Inflammatory macrophage treated with lipopolysaccharide for 1 hour (primary cell): ENCODE data around the gene MICOS13.
A peak's percentile ranks its signal among the peaks of the same experiment; 100 is the strongest.

ENCODE experiments used
- DNase-seq, 2 donors: peaks; one replicate each; pipeline ENCODE4 v3.0.0-alpha.2; 2020 to 2022

The MICOS13 gene

DNA sequence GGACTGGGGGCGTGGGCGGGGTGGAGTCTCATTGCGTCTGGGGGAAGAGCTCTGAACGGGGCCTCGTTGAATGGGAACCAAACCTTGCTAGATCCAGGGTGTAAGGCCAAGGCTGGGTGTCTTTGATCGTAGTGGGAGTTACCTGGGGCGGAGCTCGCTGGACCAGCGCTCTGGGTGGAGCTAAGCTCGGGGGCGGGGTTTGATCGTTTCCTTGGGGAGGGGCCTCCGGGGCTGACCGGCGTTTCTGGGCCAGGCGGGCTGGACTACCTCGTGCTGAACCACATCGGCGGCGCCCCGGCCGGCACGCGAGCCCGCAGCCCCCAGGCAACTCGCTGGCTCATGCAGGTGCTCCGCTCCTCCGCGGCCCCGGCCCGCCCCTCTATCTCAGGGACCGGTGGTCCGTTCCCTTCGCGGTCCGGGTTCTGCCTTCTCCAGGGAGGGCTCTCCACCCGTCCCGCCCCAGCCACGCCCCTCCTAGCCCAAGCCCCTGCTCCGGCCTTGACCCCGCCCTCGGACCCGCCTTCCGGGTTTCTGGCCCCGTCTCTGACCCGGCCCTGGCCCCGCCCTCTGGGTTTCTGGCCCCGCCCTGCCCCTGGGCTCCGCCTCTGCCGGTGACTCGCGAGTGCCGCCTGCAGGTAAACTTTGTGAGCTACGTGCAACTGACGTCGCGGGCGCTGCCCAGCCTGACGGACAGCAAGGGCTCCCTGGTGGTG, 6.5 kb upstream of the MICOS13 start:
- peak; percentile 93 to 100 for DNase-seq

GRCh38 chr19:5686326-5686646, 6.0 kb upstream of the MICOS13 start:
- no peak for DNase-seq

DNA sequence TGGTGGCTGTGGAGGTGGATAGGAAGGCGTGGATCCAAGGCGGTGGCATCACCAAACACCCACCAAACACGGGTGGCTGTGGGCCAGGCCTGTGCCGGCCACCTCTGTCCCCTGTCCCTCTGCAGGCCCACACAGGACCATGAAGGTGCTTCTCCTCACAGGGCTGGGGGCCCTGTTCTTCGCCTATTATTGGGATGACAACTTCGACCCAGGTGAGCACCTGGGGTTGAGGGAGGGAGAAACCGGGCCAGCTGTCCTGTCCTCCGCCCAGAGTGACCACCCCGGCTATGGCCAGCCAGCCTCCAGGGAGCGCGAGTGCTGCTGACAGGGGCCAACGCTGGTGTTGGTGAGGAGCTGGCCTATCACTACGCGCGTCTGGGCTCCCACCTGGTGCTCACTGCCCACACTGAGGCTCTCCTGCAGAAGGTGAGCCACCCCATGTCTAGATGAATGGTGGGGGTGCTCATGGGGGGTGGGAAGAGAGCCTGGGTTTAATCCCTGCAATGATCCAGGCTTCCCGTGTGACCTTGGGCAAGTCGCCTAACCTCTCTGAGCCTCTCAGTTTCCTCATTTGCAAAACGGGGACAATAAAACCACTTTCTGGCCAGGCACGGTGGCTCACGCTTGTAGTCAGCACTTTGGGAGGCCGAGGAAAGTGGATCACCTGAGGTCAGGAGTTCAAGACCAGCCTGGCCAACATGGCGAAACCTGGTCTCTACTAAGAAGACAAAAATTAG, 4.5 kb upstream of the MICOS13 start:
- DNase-seq, result no peak

GRCh38 chr19:5683177-5683886, 3.0 kb upstream of the MICOS13 start:
- DNase-seq, result no peak

DNA sequence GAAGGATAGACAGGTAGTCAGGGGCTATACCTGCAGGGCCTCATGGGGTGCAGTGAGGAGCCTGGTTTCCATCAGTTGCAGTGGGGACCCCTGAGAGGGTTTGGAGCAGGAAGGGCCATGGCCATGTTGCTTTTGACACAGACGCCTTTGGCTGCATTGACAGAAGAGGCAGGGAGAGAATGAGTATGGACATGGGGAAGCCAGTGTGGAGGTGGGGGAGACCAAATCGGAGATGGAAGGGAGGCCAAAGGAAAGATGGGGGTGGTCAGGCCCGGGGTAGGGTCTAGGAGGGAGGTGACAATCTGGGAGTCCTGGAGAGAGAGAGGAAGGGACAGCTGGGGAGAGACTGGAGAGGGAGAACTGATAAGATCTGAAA, 1.8 kb upstream of the MICOS13 start:
- DNase-seq, result no peak

DNA sequence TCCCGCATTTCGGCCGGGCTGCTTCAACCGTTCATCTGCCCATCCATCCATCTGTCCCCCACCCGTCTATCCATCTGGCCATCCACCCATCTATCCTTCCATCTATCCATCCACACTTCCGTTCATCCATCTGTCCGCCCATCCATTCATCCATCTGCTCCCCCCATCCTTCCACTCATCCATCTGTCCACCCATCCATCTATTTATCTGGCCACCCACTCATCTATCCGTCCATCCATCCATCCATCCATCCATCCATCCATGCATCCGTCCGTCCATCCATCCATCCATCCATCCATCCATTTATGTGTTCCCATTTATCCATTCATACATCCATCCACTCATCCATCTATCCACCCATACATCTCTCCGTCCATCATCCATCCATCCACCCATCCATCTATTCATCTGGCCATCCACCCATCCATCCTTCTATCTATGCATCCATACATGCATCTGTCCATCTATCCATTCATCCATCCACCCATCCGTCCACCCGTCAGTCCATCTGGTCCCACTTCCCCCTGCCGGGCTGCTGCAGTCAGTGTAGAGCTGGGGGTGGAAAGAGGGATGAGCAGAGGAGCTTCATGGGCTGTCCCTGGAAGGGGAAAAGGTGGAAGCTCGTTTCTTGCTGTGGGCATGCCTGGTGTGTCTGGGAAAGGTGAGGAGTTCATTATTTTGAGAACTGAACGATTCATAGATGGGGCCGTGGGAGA, 1.2 kb upstream of the MICOS13 start:
- no peak for DNase-seq

- peak in 1 of 2 donors; percentile 16 for DNase-seq
These were observed 256 bp downstream of the MICOS13 start for GRCh38 chr19:5680084-5680436.

DNA sequence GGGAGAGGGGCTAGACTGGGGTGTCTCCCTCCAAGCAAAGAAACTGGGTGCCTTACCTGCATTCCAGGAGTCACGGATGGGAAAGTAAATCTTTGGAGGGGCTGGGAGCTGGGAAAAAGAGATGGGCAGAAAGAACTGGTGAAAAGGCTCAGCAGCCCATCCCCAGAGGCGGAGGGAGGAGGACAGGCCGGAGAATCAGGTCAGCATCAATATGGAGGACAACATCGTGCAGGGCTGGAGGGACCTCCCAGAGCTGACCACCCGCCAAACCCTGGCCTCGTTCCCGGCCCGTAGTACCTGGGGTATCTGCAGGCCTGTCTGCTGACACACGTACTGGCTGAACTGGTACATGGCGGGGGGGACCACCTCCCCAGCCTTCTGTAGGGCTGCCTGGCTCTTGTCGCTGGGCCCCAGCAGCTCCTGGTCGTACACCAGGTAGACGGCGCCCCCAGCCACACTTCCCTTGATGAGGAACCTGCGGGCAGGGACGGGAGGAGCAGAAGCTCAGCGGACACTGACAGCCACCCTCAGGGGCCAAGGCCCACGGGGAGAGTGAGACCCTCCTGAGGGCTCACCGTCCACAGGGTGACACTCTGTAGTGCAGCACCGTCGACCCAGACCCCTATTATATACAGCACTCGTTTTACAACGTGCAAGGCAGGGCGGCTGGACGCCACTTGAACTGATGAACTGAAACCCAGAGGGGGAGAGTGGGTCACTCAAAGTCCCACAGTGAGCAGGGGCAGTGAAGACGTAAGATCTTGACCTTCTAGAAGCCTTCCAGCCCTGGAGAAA, 830 bp downstream of the MICOS13 start:
- DNase-seq, result no peak

DNA sequence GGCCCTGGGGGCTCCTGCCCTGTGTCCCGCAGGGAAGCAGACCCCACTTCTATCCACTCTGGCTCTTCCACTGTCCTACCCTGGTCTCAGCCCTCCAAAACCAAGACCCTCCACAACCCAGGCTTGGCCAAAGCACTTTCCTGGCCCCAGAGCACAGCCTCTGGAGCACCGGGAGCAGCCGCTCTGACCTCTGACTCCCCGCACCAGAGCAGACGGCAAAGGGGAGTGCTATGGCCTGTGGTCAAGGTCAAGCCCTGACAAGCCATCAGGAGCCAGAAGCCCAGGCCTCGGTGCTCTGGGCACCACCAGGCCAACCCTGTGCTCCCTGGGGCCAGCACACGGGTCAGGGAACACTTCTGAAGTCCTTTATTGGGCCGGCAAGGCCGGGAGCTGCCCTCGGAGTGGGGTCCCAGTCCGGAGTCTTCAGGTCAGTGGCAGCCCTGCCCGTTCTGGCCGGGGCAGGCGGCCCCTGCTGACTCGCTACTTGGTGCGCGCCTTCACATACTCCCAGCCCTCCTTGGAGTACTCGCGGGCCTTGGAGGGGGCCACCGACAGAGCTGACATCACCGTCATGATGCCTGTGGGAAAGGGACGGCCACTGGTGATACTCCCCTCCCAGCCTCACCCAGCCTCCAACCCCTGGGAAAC, 2.1 kb downstream of the MICOS13 start:
- DNase-seq, result no peak

DNA sequence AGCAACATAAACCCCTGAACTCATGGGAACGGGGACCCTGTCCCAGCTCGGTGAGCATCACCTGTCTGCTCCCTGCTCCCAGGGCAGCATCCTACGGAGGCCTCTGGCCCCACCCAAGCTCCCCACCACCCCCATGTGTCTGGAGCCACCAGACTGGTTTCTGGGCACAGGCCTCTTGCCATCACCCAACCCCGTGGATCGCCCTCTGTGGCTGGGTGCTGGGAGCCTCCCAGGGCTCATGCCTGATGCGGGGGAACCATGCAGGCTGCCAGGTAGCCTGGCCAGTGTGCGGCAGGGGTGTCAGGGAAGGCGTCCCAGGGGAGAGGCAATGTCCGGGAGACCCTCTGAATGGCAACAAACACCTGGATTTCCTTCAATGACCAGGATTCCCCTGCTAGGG, 2.7 kb downstream of the MICOS13 start:
- DNase-seq, result no peak

DNA sequence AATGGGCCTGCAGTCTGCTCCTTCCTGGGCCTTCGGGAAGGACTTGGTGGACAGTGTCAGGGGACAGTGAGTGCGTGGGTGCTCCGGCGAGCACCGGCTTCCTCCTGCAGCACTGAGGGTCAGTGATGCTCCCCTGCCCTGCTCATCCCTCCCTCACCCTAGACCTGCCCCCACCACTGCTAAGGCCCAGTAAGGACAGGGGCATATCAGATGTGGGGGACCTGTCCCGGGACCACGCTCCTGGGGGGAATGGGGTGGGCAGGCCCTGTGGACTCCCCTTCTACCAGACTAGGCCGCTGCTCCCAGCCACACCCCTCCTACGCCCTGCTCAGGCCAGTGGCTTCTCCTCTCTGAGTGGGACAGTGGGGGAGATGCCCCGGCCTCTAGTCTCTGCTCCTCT, 3.2 kb downstream of the MICOS13 start:
- no peak for DNase-seq

- no peak for DNase-seq
These were observed 3.6 kb downstream of the MICOS13 start for GRCh38 chr19:5676772-5677105.

- DNase-seq, result no peak
These were observed 4.1 kb downstream of the MICOS13 start for GRCh38 chr19:5676105-5676771.

- no peak for DNase-seq
These were observed 5.6 kb downstream of the MICOS13 start for GRCh38 chr19:5674714-5675113.

GRCh38 chr19:5673752-5674151, 6.6 kb downstream of the MICOS13 start:
- no peak for DNase-seq

DNA sequence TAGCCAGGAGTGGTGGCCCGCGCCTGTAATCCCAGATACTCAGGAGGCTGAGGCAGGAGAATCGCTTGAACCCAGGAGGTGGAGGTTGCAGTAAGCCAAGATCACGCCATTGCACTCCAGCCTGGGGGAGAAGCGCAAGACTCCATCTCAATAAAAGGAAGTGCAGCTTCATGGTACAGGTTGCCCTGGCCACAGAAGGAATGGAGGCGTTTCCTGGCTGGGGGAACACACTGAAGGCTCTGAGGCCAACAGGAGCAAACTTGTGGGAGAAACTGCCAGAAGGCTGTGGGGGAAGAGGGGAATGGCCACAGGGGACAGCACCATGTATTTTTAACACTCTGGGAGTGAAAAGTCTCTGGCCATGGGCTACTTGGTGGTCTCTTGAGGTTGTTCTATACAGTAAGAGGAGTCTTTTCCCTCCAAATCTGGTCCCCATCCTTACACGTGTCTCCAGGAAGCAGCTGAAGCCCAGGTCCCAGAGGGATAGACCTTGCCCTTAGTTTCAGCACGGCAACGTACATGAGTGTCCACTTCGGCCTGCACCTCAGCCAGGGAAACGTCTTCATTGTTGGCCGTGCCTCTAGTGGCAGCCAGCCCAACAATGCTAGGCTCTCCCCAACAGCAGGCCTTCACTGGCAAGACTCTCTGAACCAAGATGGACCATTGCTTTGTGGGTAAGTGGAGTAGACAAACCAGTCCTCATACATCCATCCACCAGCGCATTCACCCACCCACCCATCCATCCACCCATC, 7.4 kb downstream of the MICOS13 start:
- DNase-seq, result no peak

DNA sequence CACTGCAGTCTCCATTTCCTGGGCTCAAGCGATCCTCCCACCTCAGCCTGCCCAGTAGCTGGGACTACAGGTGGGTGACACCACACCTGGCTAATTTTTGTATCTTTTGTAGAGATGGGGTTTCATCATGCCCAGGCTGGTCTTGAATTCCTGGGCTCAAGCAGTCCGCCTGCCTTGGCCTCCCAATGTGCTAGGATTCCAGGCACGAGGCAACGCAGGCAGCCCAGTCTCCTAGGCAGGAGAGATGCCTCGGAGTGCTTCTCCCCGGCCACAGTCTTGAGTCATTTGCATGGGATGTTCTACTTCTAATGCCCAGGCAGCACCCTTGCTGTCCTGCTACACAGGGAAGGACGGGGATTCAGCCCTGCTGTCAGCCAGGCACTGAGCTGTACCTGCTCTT, 8.7 kb downstream of the MICOS13 start:
- no peak for DNase-seq

- no peak for DNase-seq
These were observed 11.1 kb downstream of the MICOS13 start for GRCh38 chr19:5669212-5669611.

- no peak for DNase-seq
These were observed 12.5 kb downstream of the MICOS13 start for GRCh38 chr19:5667751-5668271.

GRCh38 chr19:5666921-5667610, 13.2 kb downstream of the MICOS13 start:
- no peak for DNase-seq
